Mesenteric fat pad (tissue), 1 donor: ENCODE data around the gene ZBTB32. TPM values are rescaled to one million over a fixed set of nuclear protein-coding genes. Genes with fewer than 3 reads are reported as not detected.
"Not testable (repeated sequence)": the region's sequence is repeated elsewhere in the genome, so short reads cannot be mapped to it uniquely, and the experiment has no call there.

Experiments
- DNase-seq: peaks from one replicate; pipeline ENCODE4 v3.0.0-alpha.2; 2020; ENCODE audit warnings: low spot score
- total RNA-seq: library from RNA; stranded (reverse); fragmentation: NEBNext Ultra II Directional; extraction: Animal tissue kit (Norgen Biotek cat#: 25700); gene quantifications from one replicate; pipeline ENCODE4 v1.2.1, GENCODE V29; 2021
- donor health status: DM: yes; HTN: yes; CAD: no.

ZBTB32 gene
- total RNA-seq, 1 donor from 2014 or later: not detected

DNA sequence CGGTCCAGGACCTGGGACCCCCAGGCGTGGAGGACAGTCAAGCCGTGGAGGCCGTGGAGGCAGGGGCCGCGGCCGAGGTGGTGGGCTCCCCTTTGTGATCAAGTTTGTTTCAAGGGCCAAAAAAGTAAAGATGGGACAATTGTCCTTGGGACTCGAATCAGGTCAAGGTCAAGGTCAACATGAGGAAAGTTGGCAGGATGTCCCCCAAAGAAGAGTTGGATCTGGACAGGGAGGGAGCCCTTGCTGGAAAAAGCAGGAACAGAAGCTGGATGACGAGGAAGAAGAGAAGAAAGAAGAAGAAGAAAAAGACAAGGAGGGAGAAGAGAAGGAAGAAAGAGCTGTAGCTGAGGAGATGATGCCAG lies 15.8 kb downstream of the ZBTB32 start:
- DNase-seq: no peak

DNA sequence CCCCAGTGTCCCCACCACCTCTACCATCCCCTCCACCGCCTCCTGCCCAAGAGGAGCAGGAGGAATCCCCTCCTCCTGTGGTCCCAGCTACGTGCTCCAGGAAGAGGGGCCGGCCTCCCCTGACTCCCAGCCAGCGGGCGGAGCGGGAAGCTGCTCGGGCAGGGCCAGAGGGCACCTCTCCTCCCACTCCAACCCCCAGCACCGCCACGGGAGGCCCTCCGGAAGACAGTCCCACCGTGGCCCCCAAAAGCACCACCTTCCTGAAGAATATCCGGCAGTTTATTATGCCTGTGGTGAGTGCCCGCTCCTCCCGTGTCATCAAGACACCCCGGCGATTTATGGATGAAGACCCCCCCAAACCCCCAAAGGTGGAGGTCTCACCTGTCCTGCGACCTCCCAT lies 16.3 kb downstream of the ZBTB32 start:
- no peak for DNase-seq

DNA sequence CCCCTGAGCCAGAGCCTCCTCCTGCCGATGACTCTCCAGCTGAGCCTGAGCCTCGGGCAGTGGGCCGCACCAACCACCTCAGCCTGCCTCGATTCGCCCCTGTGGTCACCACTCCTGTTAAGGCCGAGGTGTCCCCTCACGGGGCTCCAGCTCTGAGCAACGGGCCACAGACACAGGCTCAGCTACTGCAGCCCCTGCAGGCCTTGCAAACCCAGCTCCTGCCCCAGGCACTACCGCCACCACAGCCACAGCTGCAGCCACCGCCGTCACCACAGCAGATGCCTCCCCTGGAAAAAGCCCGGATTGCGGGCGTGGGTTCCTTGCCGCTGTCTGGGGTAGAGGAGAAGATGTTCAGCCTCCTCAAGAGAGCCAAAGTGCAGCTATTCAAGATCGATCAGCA lies 17.0 kb downstream of the ZBTB32 start:
- no peak for DNase-seq

DNA sequence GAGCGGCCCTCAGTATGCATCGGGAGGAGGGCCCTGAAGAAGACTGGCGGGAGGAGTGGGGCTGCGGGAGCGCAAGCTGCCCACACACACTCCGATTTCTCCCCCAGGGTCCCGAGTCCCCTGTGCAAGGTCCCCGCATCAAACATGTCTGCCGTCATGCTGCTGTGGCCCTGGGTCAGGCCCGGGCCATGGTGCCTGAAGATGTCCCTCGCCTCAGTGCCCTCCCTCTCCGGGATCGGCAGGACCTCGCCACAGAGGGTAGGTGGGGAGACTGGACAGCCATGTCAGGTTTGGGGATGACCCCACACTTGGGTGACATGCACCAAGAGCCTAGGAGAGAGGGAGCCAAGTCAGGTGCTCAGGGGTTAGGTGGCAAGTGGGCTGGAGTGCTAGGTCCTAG lies 18.1 kb downstream of the ZBTB32 start:
- no peak for DNase-seq

DNA sequence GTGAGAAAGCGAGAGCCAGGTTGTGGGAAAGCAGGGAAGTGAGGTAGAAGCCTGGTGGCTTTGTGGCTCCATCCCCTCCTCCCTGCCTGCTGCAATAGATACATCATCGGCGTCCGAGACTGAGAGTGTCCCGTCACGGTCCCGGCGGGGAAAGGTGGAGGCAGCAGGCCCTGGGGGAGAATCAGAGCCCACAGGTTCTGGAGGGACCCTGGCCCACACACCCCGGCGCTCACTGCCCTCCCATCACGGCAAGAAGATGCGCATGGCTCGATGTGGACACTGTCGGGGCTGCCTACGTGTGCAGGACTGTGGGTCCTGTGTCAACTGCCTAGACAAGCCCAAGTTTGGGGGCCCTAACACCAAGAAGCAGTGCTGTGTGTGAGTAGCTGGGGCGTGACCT lies 18.5 kb downstream of the ZBTB32 start:
- DNase-seq: no peak

DNA sequence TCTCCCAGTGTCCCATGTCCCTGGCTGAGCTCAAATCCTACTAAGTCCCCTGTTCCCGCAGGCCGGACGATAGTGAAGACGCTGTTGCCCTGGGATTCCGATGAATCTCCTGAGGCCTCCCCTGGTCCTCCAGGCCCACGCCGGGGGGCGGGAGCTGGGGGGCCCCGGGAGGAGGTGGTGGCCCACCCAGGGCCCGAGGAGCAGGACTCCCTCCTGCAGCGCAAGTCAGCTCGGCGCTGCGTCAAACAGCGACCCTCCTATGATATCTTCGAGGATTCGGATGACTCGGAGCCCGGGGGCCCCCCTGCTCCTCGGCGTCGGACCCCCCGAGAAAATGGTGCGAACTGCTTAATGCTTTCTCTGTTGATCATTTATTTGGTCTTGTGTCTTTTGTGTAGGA lies 19.3 kb downstream of the ZBTB32 start:
- no peak for DNase-seq

DNA sequence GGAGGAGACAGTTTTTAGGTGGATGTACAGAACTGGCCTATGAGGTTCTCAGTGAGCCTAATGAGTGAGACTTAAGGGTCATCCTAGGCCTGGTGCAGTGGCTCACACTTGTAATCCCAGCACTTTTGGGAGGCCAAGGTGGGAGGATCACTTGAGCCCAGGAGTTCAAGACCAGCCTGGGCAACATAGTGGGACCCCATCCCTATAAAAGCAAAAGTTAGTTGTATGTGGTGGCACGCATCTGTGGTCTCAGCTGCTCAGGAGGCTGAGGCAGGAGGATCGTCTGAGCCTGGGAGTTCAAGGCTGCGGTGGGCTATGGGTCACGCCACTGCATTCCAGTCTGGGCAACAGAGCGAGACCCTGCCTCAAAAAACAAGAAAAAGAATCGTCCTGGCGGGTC lies 19.8 kb downstream of the ZBTB32 start:
- not testable (repeated sequence) for DNase-seq

DNA sequence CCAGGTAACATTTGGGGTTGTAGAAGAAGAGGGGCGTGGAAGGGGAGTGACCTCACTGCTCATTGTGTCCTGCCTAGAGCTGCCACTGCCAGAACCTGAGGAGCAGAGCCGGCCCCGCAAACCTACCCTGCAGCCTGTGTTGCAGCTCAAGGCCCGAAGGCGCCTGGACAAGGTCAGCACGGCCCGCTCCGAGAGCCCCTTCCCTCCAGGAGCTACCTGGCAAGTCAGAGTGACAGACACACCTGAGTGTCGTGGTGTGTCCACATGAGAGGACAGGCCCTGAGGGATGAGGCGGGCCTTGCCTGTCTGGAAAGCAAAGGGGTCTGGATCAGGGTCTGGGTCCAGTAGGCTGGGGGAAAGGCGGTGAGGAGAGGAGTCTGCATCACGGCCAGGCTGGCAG lies 20.2 kb downstream of the ZBTB32 start:
- no peak for DNase-seq

DNA sequence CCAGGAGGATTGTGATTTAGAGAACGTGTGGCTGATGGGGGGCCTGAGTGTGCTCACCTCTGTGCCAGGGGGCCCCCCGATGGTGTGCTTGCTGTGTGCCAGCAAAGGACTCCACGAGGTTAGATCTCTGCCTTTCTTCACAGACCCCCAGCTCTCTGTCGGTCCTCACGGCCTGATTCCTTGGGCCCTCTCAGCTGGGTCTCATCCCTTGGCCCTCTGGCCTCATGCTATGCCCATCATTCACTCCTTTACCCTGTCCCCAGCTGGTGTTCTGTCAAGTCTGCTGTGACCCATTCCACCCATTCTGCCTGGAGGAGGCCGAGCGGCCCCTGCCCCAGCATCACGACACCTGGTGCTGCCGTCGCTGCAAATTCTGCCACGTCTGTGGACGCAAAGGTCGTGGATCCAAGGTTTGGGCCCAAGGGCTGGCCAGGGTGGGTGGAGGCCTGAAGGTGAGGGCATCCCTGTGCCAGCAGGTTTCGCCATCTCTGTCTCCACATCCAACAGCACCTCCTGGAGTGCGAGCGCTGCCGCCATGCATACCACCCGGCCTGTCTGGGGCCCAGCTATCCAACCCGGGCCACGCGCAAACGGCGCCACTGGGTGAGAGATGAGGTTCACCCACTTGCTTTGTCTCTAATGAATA lies 21.0 kb downstream of the ZBTB32 start:
- DNase-seq: no peak

DNA sequence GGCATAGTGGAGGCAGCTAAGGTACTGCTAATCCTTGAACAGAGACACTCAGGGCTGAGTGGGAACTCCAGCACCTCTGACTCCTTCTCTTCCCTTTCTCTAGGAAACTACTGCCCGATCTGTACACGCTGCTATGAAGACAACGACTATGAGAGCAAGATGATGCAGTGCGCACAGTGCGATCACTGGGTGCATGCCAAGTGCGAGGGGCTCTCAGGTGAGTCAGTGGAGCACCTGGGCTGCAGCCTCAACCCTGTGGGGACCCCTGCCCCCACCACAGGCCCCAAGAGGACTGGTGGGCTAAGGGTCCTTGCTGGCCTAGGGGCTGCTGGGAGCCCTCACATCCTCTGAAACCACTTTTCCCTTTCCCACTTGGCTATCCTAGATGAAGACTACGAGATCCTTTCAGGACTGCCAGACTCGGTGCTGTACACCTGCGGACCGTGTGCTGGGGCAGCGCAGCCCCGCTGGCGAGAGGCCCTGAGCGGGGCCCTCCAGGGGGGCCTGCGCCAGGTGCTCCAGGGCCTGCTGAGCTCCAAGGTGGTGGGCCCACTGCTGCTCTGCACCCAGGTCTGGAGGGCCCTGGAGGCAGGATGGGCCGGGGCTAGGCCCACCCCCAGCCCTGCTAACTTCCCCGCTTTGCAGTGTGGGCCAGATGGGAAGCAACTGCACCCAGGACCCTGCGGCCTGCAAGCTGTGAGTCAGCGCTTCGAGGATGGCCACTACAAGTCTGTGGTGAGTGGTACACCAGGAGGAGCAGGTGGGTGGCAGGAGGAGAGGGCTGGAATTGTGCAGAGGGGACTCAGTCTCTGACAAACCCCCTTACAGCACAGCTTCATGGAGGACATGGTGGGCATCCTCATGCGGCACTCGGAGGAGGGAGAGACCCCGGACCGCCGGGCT lies 22.9 kb downstream of the ZBTB32 start:
- no peak for DNase-seq

DNA sequence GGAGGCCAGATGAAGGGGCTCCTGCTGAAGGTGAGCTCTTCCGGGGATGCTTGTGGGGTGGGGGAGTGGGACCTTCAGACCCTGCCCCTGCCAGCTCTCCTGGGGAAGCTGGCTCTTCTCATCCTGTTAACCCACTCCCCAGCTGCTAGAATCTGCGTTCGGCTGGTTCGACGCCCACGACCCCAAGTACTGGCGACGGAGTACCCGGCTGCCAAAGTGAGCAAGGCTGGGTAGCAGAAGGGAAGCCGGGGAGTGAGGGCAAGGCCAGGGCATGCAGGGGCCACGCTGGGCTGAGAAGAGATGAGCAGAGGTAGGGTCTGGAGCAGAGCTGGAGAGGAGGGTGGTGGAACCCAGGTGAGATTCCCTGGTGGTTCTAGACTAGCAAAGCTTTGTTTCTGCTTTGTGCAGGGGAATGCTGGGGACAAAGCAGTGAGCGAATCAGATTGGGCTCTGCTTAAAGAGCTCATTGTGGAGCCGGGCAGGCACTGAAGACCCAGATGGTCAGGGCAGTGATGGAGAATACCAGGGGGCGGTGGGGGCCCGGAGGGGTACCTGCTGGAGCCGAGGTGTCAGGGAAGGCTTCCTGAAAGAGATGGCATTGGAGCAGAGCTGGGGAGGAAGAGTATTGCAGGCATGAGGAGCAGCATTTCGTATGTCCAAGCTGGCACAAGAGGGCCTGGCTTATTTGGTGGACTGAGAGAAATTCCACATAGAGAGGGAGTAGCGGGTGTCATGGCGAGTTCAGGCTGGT lies 23.8 kb downstream of the ZBTB32 start:
- DNase-seq: no peak

DNA sequence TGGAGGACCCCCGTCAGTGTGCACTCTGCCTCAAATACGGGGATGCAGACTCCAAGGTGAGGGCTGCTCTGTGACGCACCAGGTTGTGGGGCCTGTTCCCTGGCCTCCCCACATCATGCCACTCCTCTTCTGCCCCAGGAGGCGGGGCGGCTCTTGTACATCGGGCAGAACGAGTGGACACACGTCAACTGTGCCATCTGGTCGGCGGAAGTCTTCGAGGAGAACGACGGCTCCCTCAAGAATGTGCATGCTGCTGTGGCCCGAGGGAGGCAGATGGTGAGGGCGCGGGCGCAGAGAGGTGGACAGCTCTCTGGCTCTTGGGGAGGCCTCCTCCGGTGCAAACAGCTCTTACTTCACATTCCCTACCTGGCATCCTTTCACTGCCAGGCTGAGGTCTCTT lies 24.7 kb downstream of the ZBTB32 start:
- DNase-seq: no peak

DNA sequence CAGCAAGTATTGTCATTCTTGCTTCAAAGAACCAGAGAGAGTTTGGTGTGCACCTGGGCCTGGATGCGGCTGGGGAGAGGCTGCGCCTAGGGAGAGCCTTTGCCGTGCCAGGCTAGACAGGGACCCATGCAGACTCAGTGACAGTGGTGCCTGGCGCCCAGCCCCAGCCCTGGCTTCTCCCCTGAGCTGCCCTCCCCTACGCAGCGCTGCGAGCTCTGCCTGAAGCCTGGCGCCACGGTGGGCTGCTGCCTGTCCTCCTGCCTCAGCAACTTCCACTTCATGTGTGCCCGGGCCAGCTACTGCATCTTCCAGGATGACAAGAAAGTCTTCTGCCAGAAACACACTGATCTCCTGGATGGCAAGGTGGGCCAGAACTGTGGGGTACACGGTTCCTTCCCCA lies 25.4 kb downstream of the ZBTB32 start:
- no peak for DNase-seq

DNA sequence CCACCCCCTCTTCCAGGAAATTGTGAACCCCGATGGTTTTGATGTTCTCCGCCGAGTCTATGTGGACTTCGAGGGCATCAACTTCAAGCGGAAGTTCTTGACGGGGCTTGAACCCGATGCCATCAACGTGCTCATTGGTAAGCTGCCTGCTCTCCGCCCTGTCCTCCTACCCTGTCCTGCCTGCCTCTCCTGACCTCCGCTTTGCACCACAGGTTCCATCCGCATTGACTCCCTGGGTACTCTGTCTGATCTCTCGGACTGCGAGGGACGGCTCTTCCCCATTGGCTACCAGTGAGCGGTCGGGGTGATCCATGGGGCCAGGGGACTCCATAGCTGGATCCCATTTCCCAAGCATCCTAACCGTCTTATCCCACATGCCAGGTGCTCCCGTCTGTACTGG lies 26.0 kb downstream of the ZBTB32 start:
- no peak for DNase-seq

DNA sequence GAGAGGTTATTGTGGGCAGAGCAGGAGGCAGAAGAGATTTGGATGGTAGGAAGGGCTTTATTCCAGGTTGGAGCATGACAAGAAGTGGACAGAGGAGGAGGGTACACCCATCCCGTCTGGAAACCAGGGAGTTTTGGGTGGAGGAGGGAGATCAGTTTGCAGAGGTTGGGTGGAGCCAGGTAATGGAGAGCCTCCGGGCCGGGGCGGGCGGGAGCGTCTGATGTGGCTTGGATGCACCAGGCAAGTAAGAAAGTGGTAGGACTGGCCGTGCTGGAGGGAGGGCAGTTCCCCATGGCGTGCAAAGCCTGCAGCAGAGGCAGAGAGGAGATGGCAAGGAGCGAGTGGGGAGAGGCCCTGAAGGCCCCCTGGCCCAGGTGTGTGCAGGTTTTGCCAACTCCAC lies 27.0 kb downstream of the ZBTB32 start:
- DNase-seq: no peak

DNA sequence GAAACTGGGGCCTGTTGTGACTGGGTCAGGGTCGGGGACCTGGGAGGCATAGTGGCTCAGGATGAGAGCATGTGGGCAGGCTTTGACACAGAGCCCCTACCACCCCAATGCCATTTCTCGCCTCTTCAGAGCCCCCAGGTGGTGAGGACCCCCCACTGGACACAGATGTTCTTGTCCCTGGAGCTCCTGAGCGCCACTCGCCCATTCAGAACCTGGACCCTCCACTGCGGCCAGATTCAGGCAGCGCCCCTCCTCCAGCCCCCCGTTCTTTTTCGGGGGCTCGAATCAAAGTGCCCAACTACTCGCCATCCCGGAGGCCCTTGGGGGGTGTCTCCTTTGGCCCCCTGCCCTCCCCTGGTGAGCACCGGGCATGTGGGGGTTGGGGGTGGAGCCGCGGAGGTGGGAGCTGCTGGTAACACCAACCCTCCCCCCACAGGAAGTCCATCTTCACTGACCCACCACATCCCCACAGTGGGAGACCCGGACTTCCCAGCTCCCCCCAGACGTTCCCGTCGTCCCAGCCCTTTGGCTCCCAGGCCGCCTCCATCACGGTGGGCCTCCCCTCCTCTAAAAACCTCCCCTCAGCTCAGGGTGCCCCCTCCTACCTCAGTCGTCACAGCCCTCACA lies 27.5 kb downstream of the ZBTB32 start:
- no peak for DNase-seq

DNA sequence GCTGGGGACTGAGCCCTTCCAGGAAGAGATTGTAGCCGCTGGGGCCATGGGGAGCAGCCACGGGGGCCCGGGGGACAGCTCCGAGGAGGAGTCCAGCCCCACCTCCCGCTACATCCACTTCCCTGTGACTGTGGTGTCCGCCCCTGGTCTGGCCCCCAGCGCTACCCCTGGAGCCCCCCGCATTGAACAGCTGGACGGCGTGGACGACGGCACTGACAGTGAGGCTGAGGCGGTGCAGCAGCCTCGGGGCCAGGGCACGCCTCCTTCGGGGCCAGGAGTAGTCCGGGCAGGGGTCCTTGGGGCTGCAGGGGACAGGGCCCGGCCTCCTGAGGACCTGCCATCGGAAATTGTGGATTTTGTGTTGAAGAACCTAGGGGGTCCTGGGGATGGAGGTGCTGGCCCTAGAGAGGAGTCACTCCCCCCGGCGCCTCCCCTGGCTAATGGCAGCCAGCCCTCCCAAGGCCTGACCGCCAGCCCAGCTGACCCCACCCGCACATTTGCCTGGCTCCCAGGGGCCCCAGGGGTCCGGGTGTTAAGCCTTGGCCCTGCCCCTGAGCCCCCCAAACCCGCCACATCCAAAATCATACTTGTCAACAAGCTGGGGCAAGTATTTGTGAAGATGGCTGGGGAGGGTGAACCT lies 28.3 kb downstream of the ZBTB32 start:
- no peak for DNase-seq

DNA sequence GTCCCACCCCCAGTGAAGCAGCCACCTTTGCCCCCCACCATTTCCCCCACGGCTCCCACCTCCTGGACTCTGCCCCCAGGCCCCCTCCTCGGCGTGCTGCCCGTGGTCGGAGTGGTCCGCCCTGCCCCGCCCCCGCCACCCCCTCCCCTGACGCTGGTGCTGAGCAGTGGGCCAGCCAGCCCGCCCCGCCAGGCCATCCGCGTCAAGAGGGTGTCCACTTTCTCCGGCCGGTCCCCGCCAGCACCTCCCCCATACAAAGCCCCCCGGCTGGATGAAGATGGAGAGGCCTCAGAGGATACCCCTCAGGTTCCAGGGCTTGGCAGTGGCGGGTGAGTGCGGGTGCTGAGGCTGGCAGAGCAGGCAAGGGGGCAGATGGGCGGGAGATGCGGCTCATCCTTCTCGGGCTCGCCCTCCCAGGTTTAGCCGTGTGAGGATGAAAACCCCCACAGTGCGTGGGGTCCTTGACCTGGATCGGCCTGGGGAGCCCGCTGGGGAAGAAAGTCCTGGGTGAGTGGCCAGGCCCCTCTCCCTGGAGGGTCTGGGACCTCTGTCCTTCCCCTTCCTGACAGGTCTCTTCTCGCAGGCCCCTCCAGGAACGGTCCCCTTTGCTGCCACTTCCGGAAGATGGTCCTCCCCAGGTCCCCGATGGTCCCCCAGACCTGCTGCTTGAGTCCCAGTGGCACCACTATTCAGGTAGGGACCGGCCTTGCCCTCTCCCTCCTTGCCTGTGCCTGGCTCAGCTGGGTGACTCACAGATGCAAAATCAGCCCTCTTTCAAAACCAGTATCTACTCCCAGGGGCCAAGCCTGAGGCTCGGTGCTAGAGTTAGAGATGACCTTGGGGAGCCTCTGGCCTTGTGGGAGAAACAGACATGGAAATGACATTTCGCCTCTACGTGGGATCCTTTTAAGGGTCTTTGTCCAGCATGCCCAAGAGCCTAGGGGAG lies 29.1 kb downstream of the ZBTB32 start:
- DNase-seq: no peak

DNA sequence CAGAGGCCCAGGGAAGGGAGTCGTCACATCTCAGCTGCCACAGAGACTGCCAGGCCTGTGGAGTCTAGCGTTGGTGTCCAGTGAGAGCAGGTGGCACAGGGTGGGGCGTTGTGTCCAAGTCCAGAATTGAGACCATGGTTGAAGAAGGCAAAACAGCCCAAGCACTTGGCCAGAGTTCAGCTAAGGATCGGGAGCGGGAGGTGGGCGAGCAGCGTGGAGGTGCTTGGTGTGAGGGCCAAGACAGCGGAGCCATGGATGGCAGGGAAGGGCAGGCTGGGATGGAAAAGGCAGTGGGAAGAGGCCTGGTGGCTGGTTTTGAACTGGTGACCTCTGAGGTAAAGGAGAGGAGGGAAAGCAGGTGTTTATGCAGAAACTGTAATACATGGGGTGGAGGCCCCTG lies 29.9 kb downstream of the ZBTB32 start:
- no peak for DNase-seq

DNA sequence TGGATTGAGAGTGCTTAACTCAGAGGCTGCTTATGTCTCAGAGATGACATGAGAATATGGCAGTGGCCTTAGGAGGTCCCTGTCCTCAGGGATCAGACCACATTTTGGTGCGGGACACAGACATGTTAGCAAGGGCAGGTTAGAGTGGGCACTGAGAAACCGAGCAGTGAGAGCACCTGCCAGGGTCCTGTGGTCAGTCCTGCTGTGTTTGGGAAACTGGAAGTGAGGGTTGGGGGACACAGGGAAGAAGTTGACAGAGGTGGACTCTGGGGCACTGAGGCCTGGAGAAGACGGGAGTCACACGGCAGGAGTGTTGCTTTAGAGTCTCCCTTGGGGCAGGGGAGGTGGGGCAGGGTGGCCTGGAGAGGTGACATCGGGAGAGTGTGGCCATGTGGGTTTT lies 30.5 kb downstream of the ZBTB32 start:
- no peak for DNase-seq
